ENCODE results near the gene CHMP4B. TPM values are rescaled to one million over a fixed set of nuclear protein-coding genes. Genes with fewer than 3 reads are reported as not detected.

The CHMP4B gene
- total RNA-seq, 4 donors from 2014 or later, result 77.2 to 147 (median 107) TPM

DNA sequence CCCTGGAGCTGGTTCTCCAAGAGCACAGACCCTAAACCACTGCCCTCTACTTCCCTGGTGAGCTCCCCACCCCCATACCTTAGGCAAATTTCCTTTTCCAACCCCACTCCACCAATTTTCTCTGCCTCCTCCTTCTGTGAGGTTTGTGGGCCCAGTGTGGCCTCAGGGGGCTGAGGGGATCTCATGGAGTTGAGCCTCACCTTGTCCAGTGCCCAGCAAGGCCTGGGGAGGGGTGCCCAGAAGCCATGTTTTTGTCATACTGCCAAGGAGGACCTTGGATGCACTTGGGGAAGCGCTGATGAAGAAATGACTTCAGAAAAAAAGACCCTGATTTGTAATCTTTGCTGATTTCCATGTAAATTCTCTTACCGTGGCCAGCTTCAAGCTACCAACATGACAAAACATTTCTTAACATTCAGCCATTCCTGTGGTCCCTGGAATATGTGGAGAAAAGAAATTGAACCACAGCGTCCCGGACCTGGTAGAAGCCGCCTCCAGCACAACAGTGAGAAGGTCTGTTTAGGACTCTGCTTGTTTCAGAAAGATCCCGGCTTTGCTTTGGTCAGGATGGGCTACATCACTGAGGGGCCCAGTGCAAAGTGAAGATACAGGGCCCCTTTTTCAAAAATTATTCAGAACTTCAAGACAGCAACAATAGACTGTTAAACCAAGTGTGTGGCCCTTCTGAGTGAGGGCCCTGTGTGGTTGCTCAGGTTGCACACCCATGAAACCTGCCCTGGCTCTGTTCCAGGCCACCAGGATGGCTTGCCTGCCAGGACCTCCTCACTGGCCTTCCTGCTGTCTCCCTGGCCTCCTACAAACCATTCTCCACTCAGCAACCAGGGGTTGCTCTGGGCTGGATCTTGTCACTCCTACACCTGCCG lies 52.5 kb downstream of the CHMP4B start:
- no peaks in the 10 kb centered on the region for H3K36me3 ChIP-seq
- H3K27ac ChIP-seq, result no peak overlapping the region
- DNase-seq, result no peak
- no peak overlapping the region for H3K4me3 ChIP-seq
- intact Hi-C loops (cut with DNase I), result no loop called here
- H3K4me1 ChIP-seq, result peaks cover 8 to 22% (median 11%) of the 10 kb centered on the region in 3 donors
- WGBS, 2 donors, result 90 to 96% methylated on average over 4 to 7 of the region's 7 CpGs
- H3K27me3 ChIP-seq, result no peaks in the 10 kb centered on the region
- no peaks in the 10 kb centered on the region for H3K9me3 ChIP-seq
- TF ChIP-seq, protein P1, sequence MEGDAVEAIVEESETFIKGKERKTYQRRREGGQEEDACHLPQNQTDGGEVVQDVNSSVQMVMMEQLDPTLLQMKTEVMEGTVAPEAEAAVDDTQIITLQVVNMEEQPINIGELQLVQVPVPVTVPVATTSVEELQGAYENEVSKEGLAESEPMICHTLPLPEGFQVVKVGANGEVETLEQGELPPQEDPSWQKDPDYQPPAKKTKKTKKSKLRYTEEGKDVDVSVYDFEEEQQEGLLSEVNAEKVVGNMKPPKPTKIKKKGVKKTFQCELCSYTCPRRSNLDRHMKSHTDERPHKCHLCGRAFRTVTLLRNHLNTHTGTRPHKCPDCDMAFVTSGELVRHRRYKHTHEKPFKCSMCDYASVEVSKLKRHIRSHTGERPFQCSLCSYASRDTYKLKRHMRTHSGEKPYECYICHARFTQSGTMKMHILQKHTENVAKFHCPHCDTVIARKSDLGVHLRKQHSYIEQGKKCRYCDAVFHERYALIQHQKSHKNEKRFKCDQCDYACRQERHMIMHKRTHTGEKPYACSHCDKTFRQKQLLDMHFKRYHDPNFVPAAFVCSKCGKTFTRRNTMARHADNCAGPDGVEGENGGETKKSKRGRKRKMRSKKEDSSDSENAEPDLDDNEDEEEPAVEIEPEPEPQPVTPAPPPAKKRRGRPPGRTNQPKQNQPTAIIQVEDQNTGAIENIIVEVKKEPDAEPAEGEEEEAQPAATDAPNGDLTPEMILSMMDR (IDR thresholded peaks at IDR 0.05), result no peak
- no peak for TF ChIP-seq POLR2A (IDR thresholded peaks at IDR 0.05)

DNA sequence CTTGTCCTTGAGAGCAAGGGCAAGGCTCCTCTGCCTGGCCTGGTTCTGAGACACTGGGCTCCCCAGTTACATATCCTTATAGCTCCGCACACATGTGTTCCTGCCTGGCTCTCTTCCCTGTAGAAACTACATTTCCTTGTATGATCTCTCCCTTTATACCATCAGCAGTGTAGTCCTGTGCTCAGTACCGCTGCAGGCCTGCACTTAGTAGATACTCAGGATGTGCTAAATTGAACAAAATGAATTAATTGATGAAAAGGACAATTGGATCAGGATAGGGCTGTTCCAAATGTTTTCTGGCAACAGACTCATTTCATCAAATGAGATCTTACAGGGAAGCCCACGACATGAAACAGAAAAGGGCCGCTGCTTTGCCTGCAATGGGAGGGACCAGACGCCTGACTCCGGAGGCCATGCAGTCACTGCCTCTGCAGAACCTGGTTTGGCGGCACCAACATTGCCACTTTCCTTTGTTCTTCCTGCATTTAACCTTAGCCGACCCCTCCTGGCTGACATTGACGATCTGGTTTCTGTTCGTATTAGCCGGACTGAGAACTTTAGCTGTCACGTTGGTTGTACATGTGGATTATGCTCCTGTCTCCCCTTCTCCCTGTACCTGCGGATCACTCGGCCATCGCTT lies 53.3 kb downstream of the CHMP4B start:
- no peaks in the 10 kb centered on the region for H3K9me3 ChIP-seq
- peaks cover 4 to 14% (median 8%) of the 10 kb centered on the region in 3 donors for H3K4me1 ChIP-seq
- H3K4me3 ChIP-seq, result no peak overlapping the region
- no peak for TF ChIP-seq POLR2A (IDR thresholded peaks at IDR 0.05)
- TF ChIP-seq, protein P1 (IDR thresholded peaks at IDR 0.05), result no peak
- H3K36me3 ChIP-seq, result no peaks in the 10 kb centered on the region
- 86 to 88% methylated on average over 13 to 15 of the region's 15 CpGs for WGBS, 2 donors
- no peak overlapping the region for H3K27ac ChIP-seq
- intact Hi-C loops (cut with DNase I), result no loop called here
- no peaks in the 10 kb centered on the region for H3K27me3 ChIP-seq
- no peak for DNase-seq

DNA sequence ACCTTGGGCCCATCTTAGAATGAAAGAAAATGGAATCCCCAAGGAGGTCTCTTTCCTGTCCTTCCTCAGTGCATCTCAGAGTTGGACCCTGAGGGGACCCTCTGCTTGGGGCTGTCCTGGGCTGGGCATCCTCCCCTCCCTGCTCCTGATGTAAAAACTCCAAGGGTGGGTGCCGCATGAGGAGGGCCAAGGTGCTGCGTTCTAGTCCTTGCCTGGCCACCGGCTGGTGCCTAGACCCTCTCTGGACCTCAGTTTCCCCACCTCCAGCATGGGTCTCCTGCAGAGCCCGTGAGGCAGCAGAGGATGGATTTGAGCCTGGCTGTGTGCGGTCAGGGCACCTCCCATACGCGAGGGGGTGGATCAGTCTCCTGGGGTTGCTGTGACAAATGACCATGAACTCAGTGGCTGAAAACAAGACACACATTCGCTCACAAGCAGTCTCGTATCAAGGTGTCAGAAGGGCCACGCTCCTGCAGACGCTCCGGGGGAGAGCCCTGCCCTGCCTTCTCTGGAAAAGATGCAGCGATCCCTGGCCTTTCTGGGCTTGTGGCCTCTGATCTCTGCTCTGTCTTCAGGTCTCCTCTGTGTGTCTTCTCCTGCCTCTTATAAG lies 54.7 kb downstream of the CHMP4B start:
- Histone ChIP-seq H3K27me3 (no peaks in the 10 kb centered on the region), H3K9me3 (no peaks in the 10 kb centered on the region), H3K27ac (no peak overlapping the region), H3K4me1 (peaks cover 0 to 8% (median 8%) of the 10 kb centered on the region in 3 donors), H3K4me3 (no peak overlapping the region), H3K36me3 (no peaks in the 10 kb centered on the region)
- 80% methylated on average over 5 of the region's 13 CpGs; no CpG with 5 or more reads in 1 of the 2 donors for WGBS, 2 donors
- intact Hi-C loops (cut with DNase I), result no loop called here
- TF ChIP-seq, protein P1 (IDR thresholded peaks at IDR 0.05), result no peak
- no peak for TF ChIP-seq POLR2A (IDR thresholded peaks at IDR 0.05)
- DNase-seq, result no peak

DNA sequence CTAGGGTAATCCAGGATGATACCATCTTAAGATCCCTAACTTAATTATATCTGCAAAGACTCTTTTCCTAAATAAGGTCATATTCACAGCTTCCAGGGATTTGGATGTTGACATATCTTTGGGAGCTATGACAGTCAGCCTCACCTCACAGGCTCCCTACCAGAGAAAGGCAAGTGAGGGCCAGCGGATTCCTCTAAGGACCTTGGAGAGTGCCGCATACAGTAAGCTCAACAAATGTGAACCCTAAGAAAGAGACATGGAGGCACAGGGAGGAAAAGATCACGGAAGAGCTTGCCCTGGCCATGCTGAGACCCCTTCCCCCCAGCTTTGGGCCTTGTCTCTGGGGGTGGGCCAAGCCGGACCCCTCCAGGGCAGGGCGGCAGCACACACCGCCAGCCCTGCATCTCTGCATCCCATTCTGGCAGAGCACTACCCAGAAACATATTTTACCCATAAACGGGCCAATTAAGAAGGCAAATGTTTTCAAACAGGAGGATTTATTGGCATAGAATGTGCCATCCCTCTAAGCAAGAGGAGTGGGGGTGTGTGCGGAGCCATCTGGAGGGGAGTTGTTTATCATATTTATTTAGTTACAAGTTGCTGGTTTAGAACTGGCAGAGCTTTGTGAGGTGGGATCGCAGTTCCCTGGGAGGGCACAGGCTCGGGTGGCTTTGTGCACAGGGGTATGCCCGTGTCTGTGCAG lies 55.4 kb downstream of the CHMP4B start:
- no peak for DNase-seq
- TF ChIP-seq, protein P1 (IDR thresholded peaks at IDR 0.05), result no peak
- no peak for TF ChIP-seq POLR2A (IDR thresholded peaks at IDR 0.05)
- intact Hi-C loops (cut with DNase I), result no loop called here
- Histone ChIP-seq H3K4me3 (no peak overlapping the region), H3K4me1 (peaks cover 4 to 15% (median 8%) of the 10 kb centered on the region in 3 donors), H3K36me3 (no peaks in the 10 kb centered on the region), H3K9me3 (no peaks in the 10 kb centered on the region), H3K27ac (no peak overlapping the region), H3K27me3 (no peaks in the 10 kb centered on the region)
- 81 to 84% methylated on average over 8 of the region's 11 CpGs for WGBS, 2 donors
